ENCODE measurements around the gene PBXIP1. TPM values are rescaled to one million over a fixed set of nuclear protein-coding genes. Genes with fewer than 3 reads are reported as not detected.

The PBXIP1 gene
- total RNA-seq, 1 experiment from 2014 or later = 26.5 TPM

GRCh38 chr1:154982897-154983648 is 27.2 kb upstream of the PBXIP1 start, which contains the start of gene FLAD1 (continued):
- TF ChIP-seq ARID4B (CRISPR knock-in tag; IDR thresholded peaks at IDR 0.05; ENCODE audit: borderline replicate concordance) = 0 out of 2 replicates have a peak, but pooled peaks have one; percentile 58
- TF ChIP-seq NR3C1 (CRISPR knock-in tag; conservative IDR thresholded peaks at IDR 0.05; ENCODE audit: low read depth) = no peak
- peak; percentile 94 for TF ChIP-seq USF1 (CRISPR knock-in tag; IDR thresholded peaks at IDR 0.05)
- no peak for TF ChIP-seq GTF2I (CRISPR knock-in tag; conservative IDR thresholded peaks at IDR 0.05)
- TF ChIP-seq RORB (CRISPR knock-in tag; IDR thresholded peaks at IDR 0.05) = no peak
- no peak for TF ChIP-seq ZNF317 (CRISPR knock-in tag; IDR thresholded peaks at IDR 0.05; ENCODE audit: borderline replicate concordance, low read depth)
- TF ChIP-seq MXD4 (CRISPR knock-in tag; IDR thresholded peaks at IDR 0.05; ENCODE audit: borderline replicate concordance) = no peak
- TF ChIP-seq E2F4 (CRISPR knock-in tag; IDR thresholded peaks at IDR 0.05; ENCODE audit: borderline replicate concordance, low read depth) = no peak
- no peak for TF ChIP-seq GRHL2 (CRISPR knock-in tag; IDR thresholded peaks at IDR 0.05; ENCODE audit: insufficient replicate concordance, severe bottlenecking)
- no peak for TF ChIP-seq ZBTB21 (CRISPR knock-in tag; IDR thresholded peaks at IDR 0.05; ENCODE audit: borderline replicate concordance)
- no peak for TF ChIP-seq NR2C2 (CRISPR knock-in tag; IDR thresholded peaks at IDR 0.05)
- no peak for TF ChIP-seq ATF3 (CRISPR knock-in tag; conservative IDR thresholded peaks at IDR 0.05)
- no peak for TF ChIP-seq ATF2 (CRISPR knock-in tag; IDR thresholded peaks at IDR 0.05; ENCODE audit: borderline replicate concordance, low read depth)
- TF ChIP-seq IRF2 (CRISPR knock-in tag; IDR thresholded peaks at IDR 0.05; ENCODE audit: borderline replicate concordance, low read depth) = no peak
- no peak for TF ChIP-seq CDX4 (CRISPR knock-in tag; IDR thresholded peaks at IDR 0.05; ENCODE audit: borderline replicate concordance)
- TF ChIP-seq TEAD1 (CRISPR knock-in tag; IDR thresholded peaks at IDR 0.05) = no peak
- no peak for TF ChIP-seq RELA (CRISPR knock-in tag; IDR thresholded peaks at IDR 0.05; ENCODE audit: borderline replicate concordance)
- no peak for TF ChIP-seq TCF7 (CRISPR knock-in tag; IDR thresholded peaks at IDR 0.05; ENCODE audit: low read depth)
- TF ChIP-seq CREM (CRISPR knock-in tag; IDR thresholded peaks at IDR 0.05) = 0 out of 2 replicates have a peak, but pooled peaks have one; percentile 44
- TF ChIP-seq ZNF425 (CRISPR knock-in tag; conservative IDR thresholded peaks at IDR 0.05) = no peak
- TF ChIP-seq FOXK1 (CRISPR knock-in tag; IDR thresholded peaks at IDR 0.05) = peak; percentile 63; the same call in 1 of the 2 replicates
- TF ChIP-seq ZNF219 (CRISPR knock-in tag; IDR thresholded peaks at IDR 0.05; ENCODE audit: borderline replicate concordance) = no peak
- TF ChIP-seq PRRX2 (CRISPR knock-in tag; IDR thresholded peaks at IDR 0.05) = no peak
- TF ChIP-seq KAT7 (CRISPR knock-in tag; IDR thresholded peaks at IDR 0.05; ENCODE audit: borderline replicate concordance) = no peak
- TF ChIP-seq ZNF121 (CRISPR knock-in tag; IDR thresholded peaks at IDR 0.05) = no peak
- TF ChIP-seq USF2 (CRISPR knock-in tag; IDR thresholded peaks at IDR 0.05) = peak; percentile 94

Data from WTC11 (cell line).